HEK293T (cell line): ENCODE results near the gene SLC17A8.

Experiments used
- ARNT ChIP-seq: fragments of 450-650 bp; IDR thresholded peaks from 2 replicates; pipeline ENCODE4 v1.6.1; 2017; ENCODE audit warnings: mild to moderate bottlenecking
- BHLHE40 ChIP-seq: fragments of 450-650 bp; IDR thresholded peaks from 2 replicates; pipeline ENCODE4 v1.6.1; 2016; ENCODE audit warnings: mild to moderate bottlenecking, moderate library complexity, borderline replicate concordance
- CTBP1 ChIP-seq: fragments of 450-650 bp; IDR thresholded peaks from 2 replicates; pipeline ENCODE4 v1.6.1; 2016; ENCODE audit warnings: borderline replicate concordance
- ELF4 ChIP-seq: fragments of 450-650 bp; IDR thresholded peaks from 2 replicates; pipeline ENCODE4 v1.6.1; 2017; ENCODE audit warnings: antibody characterized with exemption
- FOXA1 ChIP-seq: fragments of 450-650 bp; IDR thresholded peaks from 2 replicates; pipeline ENCODE4 v1.6.1; 2016; ENCODE audit warnings: mild to moderate bottlenecking
- FOXK2 ChIP-seq: fragments of 450-650 bp; IDR thresholded peaks from 2 replicates; pipeline ENCODE4 v1.6.1; 2016; ENCODE audit warnings: mild to moderate bottlenecking
- FOXM1 ChIP-seq: fragments of 450-650 bp; IDR thresholded peaks from 2 replicates; pipeline ENCODE4 v1.6.1; 2017; ENCODE audit warnings: mild to moderate bottlenecking, borderline replicate concordance
- L3MBTL2 ChIP-seq: fragments of 450-650 bp; conservative IDR thresholded peaks from 2 replicates; pipeline ENCODE4 v1.6.1; 2016; ENCODE audit warnings: mild to moderate bottlenecking
- LEF1 ChIP-seq: fragments of 450-650 bp; IDR thresholded peaks from 2 replicates; pipeline ENCODE4 v1.6.1; 2017; ENCODE audit warnings: mild to moderate bottlenecking, borderline replicate concordance
- SP1 ChIP-seq: fragments of 450-650 bp; IDR thresholded peaks from 2 replicates; pipeline ENCODE4 v1.6.1; 2017
- SUZ12 ChIP-seq: fragments of 450-650 bp; IDR thresholded peaks from 2 replicates; pipeline ENCODE4 v1.6.1; 2016; ENCODE audit warnings: mild to moderate bottlenecking
- TARDBP ChIP-seq: fragments of 450-650 bp; IDR thresholded peaks from 2 replicates; pipeline ENCODE4 v1.6.1; 2016
- ZNF384 ChIP-seq: fragments of 450-650 bp; IDR thresholded peaks from 2 replicates; pipeline ENCODE4 v1.6.1; 2016
- TF ChIP-seq, protein P1 (sequence below): fragments of 450-650 bp; IDR thresholded peaks from 2 replicates; pipeline ENCODE4 v1.6.1; 2016

GRCh38 chr12:100381379-100381778, 24.5 kb downstream of the SLC17A8 start:
- no peak for TF ChIP-seq SUZ12
- TF ChIP-seq FOXA1 = no peak
- no peak for TF ChIP-seq FOXM1
- TF ChIP-seq CTBP1 = no peak
- no peak for TF ChIP-seq LEF1
- TF ChIP-seq BHLHE40 = no peak
- TF ChIP-seq ARNT = no peak
- no peak for TF ChIP-seq FOXK2
- TF ChIP-seq, protein P1, sequence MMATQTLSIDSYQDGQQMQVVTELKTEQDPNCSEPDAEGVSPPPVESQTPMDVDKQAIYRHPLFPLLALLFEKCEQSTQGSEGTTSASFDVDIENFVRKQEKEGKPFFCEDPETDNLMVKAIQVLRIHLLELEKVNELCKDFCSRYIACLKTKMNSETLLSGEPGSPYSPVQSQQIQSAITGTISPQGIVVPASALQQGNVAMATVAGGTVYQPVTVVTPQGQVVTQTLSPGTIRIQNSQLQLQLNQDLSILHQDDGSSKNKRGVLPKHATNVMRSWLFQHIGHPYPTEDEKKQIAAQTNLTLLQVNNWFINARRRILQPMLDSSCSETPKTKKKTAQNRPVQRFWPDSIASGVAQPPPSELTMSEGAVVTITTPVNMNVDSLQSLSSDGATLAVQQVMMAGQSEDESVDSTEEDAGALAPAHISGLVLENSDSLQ = no peak
- no peak for TF ChIP-seq SP1
- TF ChIP-seq TARDBP = no peak
- no peak for TF ChIP-seq L3MBTL2
- no peak for TF ChIP-seq ELF4
- no peak for TF ChIP-seq ZNF384
